ENCODE measurements around the gene NEU1. TPM values are rescaled to one million over a fixed set of nuclear protein-coding genes. Genes with fewer than 3 reads are reported as not detected.
"Not testable (repeated sequence)": the region's sequence is repeated elsewhere in the genome, so short reads cannot be mapped to it uniquely, and the experiment has no call there.

The NEU1 gene
- total RNA-seq, 1 donor from 2014 or later = 25.6 TPM

DNA sequence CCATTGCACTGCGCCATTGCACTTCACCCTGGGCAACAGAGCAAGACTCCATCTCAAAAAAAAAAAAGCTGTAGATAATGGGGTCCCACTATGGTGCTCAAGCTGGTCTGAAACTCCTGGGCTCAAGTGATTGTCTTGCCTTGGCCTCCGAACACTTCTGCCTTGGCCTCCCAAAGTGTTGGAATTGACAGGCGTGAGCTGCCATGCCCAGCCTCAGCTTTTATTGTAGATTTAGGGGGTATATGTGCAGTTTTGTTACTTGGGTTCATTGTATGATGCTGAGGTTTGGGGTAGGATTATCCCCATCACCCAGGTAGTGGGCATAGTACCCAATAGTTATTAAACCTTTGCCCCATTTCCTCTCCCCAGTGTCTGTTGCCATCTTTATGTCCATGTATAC, 23.7 kb downstream of the NEU1 start:
- DNase-seq = no peak

DNA sequence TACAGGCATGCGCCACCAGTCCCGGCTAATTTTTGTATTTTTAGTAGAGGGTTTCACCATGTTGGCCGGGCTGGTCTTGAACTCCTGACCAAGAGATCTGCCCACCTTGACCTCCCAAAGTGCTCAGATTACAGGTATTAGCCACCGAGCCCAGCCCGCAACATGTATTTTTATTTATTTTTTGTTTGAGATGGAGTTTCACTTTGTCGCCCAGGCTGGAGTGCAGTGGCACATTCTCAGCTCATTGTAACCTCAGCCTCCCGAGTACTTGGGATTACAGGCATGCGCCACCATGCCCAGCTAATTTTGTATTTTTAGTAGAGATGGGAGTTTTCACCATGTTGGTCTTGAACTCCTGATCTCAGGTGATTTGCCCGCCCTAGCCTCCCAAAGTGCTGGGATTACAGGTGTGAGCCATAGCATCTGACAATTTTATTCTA, 24.5 kb downstream of the NEU1 start:
- DNase-seq = not testable (repeated sequence)

DNA sequence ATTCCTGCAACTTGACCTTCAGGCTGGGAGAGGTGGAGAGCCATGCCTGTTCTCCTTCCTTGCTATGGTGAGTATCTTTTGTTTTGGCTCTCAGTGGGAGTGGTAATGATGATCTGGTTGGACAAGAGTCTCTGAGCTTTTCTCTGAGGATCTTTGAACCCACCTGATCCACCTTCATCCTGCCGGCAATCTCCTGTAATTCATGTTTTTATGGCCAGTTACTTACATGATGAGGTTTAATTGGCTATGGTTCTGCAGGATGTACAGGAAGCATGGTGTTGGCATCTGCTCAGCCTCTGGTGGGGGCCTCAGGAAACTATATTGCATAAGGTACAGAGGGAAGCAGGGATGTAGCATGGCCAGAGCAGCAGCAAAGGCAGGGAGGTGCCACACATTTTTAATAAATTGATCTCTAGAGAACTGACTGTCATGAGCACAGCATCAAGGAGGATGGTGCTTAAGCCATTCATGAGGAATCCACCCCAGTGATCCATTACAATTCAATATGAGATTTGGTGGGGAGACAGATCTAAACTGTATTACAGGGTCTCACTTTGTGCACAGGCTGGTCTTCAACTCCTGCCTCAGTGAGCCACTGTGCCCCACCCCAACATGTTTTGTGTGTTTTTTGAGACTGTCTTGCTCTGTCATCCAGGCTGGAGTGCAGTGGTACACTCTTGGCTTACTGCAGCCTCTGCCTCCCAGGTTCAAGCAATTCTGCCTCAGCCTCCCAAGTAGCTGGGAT, 25.1 kb downstream of the NEU1 start:
- DNase-seq = no peak

DNA sequence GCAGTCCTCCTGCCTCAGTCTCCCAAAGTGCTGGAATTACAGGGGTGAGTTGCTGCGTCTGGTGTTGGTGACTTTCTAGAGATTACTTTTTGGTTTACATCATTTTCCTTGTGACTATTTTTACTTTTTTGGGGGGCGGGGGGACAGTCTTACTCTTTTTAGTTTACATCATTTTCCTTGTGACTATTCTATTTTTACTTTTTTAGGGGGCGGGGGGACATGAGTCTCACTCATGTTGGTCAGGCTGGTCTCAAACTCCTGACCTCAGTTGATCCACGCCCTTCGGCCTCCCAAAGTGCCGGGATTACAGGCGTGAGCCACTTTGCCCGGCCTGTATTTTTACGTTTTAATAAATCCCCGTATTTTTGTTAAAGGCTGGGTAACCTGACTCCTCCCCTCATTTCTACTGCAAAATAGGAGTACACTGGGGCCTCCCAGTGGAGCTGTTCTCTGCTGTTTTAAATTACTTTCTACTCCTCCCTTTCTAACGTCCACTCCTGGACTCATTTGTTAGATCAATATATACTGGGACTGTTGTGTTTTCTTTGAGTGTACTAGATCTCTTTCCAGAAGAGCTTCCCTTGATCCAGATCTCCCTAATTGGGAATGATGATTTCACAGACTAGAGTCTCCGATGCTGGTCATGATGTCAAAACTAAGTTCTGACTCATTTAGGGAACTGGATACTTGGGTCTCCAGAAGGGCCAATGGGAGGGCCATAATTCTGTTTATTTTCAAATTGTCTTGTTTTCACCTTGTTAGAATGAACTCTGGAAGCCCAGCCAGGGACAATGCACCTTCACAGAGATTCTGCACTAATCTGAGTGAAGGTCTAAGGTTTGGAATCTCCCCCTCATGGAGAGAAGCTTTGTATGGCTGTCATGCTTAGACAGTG, 25.9 kb downstream of the NEU1 start:
- DNase-seq = no peak

DNA sequence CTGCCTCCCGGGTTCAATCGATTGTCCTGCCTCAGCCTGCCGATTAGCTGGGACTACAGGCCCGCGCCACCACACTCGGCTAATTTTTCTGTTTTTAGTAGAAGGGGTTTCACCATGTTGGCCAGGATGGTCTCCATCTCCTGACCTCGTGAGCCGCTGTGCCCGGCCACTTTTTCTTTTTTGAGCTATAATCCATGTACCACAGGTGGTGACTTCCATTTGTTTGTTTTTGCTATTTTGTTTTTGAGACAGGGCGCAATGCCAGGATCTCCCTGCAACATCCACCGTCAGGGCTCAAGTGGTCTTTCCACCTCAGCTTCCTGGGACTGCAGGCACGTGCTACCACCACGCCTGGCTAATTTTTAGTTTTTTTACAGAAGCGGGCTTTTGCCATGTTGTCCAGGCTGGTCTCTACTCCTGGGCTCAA, 26.6 kb downstream of the NEU1 start:
- no peak for DNase-seq

DNA sequence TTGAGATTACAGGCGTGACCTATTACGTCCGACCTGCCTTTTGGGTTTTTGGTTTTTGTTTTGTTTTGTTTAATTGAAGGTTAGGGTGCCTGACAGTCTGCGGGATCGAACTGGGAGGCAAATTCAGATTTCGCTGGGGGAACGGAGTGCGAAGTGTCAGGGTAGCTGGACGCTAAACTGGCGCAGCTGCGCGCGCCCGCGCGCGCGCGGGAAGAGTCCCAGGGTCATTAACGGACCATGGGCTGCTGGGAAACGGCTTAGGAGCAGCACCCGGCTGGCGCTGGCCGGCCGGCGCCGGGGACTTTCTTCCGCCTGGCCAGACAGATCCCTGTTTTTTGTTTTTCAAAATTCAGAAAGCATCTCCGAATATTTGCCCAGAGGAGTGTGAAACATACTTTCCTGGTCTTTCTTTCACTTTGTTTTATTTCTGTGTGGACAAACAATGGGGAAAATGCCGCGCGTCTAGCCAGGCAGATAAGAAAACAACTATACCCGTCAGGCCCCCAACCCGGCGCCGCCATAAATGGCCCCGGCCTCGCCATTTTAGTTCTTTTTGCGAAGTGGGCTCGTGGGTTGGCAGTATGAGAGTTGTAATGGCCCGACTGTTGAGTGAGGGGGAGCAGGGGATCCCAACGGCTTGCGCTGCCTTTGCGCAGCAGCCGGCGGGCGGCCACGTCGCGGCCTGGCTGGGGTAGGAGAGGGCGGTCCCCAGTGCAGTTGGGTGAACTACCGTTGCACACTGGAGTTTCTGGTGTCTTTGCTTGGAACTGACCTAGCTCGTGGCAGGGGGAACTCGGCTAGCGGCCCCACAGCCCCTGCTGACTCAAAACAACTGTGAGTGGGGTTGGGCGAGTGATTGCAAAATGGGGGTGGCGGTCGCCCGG, 28.0 kb downstream of the NEU1 start:
- DNase-seq = peak; percentile 95

DNA sequence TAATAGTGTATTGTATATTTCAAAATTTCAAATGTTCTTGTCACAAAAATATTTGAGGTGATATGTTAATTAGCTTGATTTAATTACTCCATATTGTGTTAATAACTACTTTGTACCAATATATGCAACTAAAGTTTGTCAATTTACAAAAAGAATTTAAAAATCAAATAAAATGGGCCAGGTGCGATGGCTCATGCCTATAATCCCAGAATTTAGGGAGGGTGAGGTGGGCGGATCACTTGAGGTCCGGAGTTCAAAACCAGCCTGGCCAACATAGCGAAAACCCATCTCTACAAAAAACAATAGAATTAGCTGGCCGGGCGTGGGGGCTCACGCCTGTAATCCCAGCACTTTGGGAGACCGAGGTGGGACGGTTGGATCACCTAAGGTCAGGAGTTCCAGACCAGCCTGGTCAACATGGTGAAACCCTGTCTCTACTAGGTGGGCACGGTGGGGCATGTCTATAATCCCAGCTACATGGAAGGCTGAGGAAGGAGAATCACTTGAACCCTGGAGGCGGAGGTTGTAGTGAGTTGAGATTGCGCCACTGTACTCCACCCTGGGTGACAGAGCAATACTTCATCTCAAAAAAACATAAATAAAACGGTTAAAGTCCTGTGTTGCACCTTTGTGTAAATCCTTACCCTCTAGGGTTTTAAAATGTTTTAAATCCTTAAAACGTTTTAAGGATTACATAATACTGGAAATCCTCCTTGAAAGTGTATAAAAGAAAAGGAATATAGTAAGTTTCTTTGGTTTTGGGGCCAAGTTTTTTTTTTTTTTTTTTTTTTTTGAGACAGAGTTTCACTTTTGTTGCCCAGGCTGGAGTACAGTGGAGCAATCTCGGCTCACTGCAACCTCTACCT, 31.0 kb downstream of the NEU1 start:
- DNase-seq = no peak

DNA sequence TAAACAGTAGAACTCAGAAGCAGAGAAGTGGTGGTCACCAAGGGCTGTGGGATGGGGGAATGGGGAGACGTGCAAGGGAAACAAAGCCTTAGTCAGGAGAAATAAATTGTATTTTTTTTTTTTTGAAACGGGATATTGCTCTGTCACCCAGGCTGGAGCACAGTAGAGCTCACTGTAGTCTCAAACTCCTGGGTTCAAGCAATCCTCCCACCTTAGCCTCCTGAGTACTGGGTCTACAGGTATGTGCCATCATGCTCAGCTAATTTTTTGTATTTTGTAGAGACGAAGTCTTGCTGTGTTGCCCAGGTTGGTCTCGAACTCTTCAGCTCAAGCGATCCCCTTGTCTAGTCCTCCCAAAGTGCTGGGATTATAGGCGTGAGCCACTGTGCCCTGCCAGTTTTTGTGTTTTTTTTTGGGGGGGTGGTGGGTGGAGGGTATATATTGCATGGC, 31.7 kb downstream of the NEU1 start:
- DNase-seq = no peak

DNA sequence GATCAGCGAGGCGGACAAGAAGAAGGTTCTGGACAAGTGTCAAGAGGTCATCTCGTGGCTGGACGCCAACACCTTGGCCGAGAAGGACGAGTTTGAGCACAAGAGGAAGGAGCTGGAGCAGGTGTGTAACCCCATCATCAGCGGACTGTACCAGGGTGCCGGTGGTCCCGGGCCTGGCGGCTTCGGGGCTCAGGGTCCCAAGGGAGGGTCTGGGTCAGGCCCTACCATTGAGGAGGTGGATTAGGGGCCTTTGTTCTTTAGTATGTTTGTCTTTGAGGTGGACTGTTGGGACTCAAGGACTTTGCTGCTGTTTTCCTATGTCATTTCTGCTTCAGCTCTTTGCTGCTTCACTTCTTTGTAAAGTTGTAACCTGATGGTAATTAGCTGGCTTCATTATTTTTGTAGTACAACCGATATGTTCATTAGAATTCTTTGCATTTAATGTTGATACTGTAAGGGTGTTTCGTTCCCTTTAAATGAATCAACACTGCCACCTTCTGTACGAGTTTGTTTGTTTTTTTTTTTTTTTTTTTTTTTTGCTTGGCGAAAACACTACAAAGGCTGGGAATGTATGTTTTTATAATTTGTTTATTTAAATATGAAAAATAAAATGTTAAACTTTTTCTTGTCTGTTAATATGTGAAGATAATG, 32.9 kb downstream of the NEU1 start:
- peak; percentile 83 for DNase-seq

DNA sequence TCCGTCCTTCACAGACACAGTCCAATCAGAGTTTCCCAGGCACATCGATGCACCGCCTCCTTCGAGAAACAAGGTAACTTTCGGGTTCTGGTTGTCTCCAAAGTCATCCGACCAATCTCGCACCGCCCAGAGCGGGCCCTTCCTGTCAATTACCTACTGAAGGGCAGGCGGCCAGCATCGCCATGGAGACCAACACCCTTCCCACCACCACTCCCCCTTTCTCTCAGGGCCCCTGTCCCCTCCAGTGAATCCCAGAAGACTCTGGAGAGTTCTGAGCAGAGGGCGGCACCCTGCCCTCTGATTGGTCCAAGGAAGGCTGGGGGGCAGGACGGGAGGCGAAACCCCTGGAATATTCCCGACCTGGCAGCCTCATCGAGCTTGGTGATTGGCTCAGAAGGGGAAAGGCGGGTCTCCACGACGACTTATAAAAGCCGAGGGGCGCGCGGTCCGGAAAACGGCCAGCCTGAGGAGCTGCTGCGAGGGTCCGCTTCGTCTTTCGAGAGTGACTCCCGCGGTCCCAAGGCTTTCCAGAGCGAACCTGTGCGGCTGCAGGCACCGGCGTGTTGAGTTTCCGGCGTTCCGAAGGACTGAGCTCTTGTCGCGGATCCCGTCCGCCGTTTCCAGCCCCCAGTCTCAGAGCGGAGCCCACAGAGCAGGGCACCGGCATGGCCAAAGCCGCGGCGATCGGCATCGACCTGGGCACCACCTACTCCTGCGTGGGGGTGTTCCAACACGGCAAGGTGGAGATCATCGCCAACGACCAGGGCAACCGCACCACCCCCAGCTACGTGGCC, 35.1 kb downstream of the NEU1 start, which contains the start of gene HSPA1B:
HSPA1B (plus strand) TSS at position 453 of the 794 bp plus-strand sequence; CDS start at position 666, 213 bp downstream.
- DNase-seq = peak; percentile 100

DNA sequence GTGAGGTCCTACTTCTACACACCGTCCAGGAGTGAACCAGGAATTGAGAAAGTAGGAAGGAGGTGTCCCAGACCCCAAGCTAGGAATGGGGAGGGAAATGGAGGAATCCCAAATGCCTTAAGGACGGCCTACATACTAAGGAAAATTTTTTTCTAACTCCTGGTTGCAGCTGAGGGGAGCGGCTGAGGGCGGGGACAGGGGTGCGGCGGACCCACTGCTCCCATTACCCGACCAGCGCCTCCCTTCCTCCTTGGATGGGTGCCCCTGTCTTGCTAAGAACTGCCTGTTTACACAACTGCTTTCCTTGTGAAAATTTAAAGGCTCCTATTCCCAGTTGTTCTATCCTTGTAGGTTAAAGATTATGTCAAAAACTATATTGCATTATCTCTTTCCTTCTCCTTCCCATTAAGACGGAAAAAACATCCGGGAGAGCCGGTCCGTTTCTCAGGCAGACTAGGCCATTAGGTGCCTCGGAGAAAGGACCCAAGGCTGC, 35.8 kb downstream of the NEU1 start:
- peak; percentile 94 for DNase-seq

DNA sequence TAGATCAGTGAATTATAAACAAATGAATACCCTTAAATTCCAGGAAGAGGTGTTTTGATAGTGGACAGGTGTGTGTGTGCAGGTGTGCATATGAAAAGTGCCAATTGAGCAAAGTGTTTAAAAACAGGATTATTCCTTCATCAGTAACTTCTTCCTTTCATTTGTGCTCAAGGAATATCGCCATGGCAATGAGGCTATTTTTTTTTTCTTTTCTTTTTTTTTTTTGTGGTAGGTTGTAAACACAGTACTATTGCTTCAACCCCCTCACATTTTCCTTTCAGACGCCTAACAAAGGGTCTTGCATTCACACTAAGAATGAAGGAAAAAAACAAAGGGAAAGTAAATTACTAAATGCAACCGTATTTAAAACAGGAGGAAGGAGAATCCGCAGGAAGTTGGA, 37.1 kb downstream of the NEU1 start:
- no peak for DNase-seq

DNA sequence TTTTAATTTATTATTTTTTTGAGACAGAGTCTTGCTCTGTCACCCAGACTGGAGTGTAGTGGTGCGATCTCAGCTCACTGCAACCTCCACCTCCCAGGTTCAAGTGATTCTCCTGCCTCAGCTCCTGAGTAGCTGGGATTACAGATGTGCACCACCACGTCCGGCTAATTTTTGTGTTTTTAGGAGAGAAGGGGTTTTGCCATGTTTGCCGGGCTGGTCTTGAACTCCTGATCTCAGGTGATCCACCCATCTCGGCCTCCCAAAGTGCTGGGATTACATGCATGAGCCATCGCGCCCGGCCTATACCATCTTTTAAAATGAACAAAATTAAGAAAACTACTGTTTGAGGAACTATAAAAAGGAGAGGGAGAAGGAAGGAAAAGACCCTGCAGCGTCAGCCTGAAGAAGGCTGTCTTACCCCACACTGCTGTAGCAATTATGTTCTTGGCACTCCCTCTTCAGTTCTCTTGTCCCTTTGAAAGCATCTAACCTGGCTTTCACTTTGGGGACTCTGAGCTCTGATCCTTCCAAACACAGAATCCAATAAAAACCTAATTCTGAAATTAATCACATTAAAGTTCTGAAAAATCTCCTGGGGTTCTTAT, 38.9 kb downstream of the NEU1 start:
- DNase-seq = not testable (repeated sequence)

DNA sequence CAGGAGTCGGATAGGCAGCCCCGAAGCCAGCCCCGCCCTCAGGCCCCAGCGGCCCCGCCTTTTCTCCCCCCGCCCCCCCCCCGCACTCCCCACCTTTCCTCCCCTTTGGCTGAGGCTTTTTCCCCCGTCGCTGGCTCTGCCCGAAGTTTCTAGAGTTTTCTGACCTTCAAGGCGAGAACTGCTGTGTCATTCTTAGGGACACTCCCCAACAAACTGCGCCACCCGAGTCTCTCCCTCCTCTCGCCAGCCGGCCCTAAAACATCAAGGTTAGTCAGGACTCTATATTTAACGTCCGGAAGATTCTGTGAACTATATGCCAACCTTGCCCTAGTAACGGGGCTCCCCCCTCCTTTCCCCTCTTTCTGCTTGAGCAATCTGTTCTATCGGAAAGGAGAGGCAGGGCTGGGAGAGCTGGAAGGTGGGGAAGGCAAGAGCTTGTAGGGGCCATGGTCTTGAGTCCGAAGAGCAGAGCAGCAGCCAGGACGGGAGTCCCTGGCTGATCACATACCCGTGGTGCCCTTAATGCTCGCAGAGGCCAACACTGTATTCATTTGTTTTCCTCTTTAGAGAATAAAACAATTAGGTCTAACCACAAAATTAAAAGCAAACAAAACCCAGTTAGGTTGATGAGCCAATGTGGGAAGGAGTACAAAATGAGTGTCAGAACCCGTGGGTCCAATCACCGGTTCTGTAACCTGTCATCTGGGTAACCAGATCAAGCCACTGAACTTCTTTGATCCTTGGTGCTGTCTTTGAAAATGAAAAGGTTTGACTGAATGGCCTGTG, 40.4 kb downstream of the NEU1 start:
- peak; percentile 78 for DNase-seq

DNA sequence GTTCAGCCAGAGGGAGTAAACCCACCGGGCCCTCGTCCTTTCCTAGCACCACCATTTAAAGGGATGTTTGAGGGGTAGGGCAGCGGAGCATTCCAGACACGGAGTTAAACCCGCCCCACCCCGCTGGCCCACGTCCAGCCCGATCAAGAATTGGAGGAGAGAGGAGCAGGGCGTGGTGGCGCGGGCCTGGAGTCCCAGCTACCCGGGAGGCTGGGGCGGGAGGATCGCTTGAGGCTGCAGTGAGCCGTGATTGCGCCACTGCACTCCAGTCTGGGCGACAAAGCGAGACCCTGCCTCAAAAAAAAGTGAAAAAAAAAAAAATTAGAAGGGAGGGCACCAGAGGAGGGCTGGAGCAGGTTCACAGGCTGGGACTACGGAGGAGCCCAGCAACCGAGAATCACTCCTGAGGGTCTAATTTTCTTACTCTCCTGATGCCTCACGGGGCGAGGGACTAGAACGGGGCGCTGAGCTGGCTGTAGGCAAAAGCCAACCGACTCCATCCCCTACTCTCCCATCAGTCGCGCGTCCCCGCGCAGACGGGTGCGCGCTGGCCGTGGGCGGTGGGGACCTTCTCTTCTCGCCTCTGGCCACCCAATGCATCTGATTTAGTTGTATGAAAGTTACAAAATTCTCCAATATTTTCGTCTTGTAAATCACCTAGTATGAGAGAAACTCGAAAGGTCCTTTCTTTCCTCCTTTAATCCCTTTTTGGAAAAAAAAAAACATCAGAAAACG, 41.2 kb downstream of the NEU1 start:
- DNase-seq = peak; percentile 65

DNA sequence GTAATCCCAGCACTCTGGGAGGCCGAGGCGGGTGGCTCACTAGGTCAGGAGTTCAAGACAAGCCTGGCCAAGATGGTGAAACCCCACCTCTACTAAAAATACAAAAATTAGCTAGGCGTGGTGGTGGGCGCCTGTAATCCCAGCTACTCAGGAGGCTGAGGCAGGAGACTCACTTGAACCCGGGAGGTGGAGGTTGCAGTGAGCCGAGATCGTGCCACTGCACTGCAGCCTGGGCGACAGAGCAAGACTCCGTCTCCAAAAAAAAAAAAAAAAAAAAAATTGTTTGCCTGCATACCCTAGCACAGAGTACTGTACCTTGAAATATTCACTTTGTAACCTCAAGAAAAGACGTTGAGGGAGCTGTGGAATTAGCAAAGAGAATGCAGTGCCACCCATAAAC, 42.2 kb downstream of the NEU1 start:
- DNase-seq = not testable (repeated sequence)

DNA sequence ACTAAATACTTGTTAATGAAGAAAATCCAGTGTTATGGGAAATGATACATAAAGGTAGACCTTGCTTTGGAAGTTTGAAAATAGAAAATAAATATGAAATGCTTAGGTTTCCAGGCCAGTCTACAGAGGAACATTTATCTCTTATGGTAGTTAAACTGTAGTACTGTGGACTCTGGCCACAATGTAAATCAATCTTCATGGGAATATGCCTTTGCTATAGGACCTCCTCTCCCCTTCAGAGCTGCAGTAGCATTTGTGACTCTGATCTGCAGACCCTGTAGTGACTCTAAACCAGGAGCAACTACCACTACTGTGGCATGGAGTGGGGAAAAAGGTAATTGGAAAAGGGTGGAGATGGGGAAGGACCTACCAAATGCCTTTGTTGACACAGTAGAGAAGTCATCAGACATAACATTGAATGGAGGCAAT, 42.7 kb downstream of the NEU1 start:
- no peak for DNase-seq

All from tongue (tissue), 2 donors.